ENCODE measurements around the gene ISCU. TPM values are rescaled to one million over a fixed set of nuclear protein-coding genes. Genes with fewer than 3 reads are reported as not detected.
A peak's percentile ranks its signal among the peaks of the same experiment; 100 is the strongest.

Gene ISCU
- total and polyA plus RNA-seq, 8 donors: 34.1 to 126 (median 45.1) TPM

GRCh38 chr12:108564724-108565123, 2.3 kb downstream of the ISCU start:
- peaks cover 8 to 18% (median 10%) of the 10 kb centered on the region in 3 donors for H3K4me1 ChIP-seq
- intact Hi-C loops (cut with DNase I): loop anchor here in 1 of 3 donors (10.0 kb wide), 1 partner anchor 240 kb away; no protein-coding TSS in a partner anchor
- no peaks in the 10 kb centered on the region for H3K9me3 ChIP-seq
- FAIRE-seq (no peak), DNase-seq (no peak), ATAC-seq (no peak)
- no peaks in the 10 kb centered on the region for H3K27me3 ChIP-seq
- H3K4me3 ChIP-seq: no peak overlapping the region
- H3K27ac ChIP-seq: no peak overlapping the region
- TF ChIP-seq, protein P1, sequence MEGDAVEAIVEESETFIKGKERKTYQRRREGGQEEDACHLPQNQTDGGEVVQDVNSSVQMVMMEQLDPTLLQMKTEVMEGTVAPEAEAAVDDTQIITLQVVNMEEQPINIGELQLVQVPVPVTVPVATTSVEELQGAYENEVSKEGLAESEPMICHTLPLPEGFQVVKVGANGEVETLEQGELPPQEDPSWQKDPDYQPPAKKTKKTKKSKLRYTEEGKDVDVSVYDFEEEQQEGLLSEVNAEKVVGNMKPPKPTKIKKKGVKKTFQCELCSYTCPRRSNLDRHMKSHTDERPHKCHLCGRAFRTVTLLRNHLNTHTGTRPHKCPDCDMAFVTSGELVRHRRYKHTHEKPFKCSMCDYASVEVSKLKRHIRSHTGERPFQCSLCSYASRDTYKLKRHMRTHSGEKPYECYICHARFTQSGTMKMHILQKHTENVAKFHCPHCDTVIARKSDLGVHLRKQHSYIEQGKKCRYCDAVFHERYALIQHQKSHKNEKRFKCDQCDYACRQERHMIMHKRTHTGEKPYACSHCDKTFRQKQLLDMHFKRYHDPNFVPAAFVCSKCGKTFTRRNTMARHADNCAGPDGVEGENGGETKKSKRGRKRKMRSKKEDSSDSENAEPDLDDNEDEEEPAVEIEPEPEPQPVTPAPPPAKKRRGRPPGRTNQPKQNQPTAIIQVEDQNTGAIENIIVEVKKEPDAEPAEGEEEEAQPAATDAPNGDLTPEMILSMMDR (IDR thresholded peaks at IDR 0.05): no peak
- peaks cover 0 to 48% (median 7%) of the 10 kb centered on the region in 3 donors for H3K36me3 ChIP-seq

- no peaks in the 10 kb centered on the region for H3K9me3 ChIP-seq
- no peak for FAIRE-seq
- ATAC-seq: no peak
- peaks cover 0 to 49% (median 7%) of the 10 kb centered on the region in 3 donors for H3K36me3 ChIP-seq
- TF ChIP-seq, protein P1 (IDR thresholded peaks at IDR 0.05): no peak
- no peak for DNase-seq
- H3K27me3 ChIP-seq: no peaks in the 10 kb centered on the region
- H3K27ac ChIP-seq: no peak overlapping the region
- WGBS, 2 donors: 85 to 95% methylated on average over 3 of the region's 3 CpGs
- no peak overlapping the region for H3K4me3 ChIP-seq
- peaks cover 5 to 14% (median 10%) of the 10 kb centered on the region in 3 donors for H3K4me1 ChIP-seq
- intact Hi-C loops (cut with DNase I): loop anchor here in 1 of 3 donors (10.0 kb wide), 1 partner anchor 240 kb away; no protein-coding TSS in a partner anchor
Observed at GRCh38 chr12:108565146-108565545, 2.8 kb downstream of the ISCU start.

GRCh38 chr12:108565976-108566375, 3.6 kb downstream of the ISCU start:
- TF ChIP-seq, protein P1 (IDR thresholded peaks at IDR 0.05): no peak
- FAIRE-seq (no peak), ATAC-seq (peak; percentile 18 to 41 (median 24)), DNase-seq (peak; percentile 81 to 95 (median 89))
- no peaks in the 10 kb centered on the region for H3K9me3 ChIP-seq
- H3K27me3 ChIP-seq: no peaks in the 10 kb centered on the region
- H3K27ac ChIP-seq: peak overlapping the region in 3 of 4 donors; percentile 8 to 49 (median 47)
- intact Hi-C loops (cut with DNase I): loop anchor here in 1 of 3 donors (10.0 kb wide), 1 partner anchor 239 kb away; no protein-coding TSS in a partner anchor
- H3K36me3 ChIP-seq: peaks cover 0 to 49% (median 7%) of the 10 kb centered on the region in 3 donors
- 3% methylated on average over 2 of the region's 2 CpGs for WGBS, 2 donors
- H3K4me3 ChIP-seq: no peak overlapping the region
- H3K4me1 ChIP-seq: peaks cover 5 to 13% (median 10%) of the 10 kb centered on the region in 3 donors

DNA sequence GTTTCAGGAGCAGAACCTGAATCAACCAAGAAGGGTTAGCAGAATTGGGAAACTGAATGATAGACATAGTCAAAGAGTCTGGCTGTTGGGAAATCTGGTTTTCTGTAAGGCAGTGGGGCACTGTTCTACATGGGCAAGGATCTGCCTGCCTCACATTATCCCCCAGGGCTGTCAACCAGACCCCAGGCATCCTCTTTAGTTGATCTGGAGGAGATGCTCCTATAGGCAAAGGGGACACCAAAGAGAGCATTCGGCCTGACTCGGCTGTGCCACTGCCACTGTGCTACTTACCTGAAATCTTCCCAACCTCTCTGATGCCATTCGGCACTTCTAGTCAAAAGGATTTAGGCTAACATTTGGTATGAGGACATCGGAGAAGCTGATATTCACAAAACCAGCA, 4.1 kb downstream of the ISCU start:
- peaks cover 5 to 13% (median 10%) of the 10 kb centered on the region in 3 donors for H3K4me1 ChIP-seq
- peak overlapping the region in 3 of 4 donors; percentile 8 to 49 (median 47) for H3K27ac ChIP-seq
- 93 to 96% methylated on average over 4 of the region's 4 CpGs for WGBS, 2 donors
- ATAC-seq: no peak
- H3K36me3 ChIP-seq: peaks cover 0 to 49% (median 7%) of the 10 kb centered on the region in 3 donors
- TF ChIP-seq, protein P1 (IDR thresholded peaks at IDR 0.05): no peak
- no peak for DNase-seq
- no peaks in the 10 kb centered on the region for H3K9me3 ChIP-seq
- FAIRE-seq: no peak
- H3K27me3 ChIP-seq: no peaks in the 10 kb centered on the region
- H3K4me3 ChIP-seq: no peak overlapping the region
- intact Hi-C loops (cut with DNase I): loop anchor here in 1 of 3 donors (10.0 kb wide), 1 partner anchor 238 kb away; no protein-coding TSS in a partner anchor
